IMR-90 (cell line): ENCODE data around the gene PALM3. TPM values are rescaled to one million over a fixed set of nuclear protein-coding genes. Genes with fewer than 3 reads are reported as not detected.

Source experiments
- ATAC-seq: fragments of 200-7000 bp; cut with Tn5 transposase; 2 replicates; pipeline ENCODE4 v1.9.1; 2020; ENCODE audit warnings: low read depth, mild to moderate bottlenecking, moderate library complexity
- BruUV-seq: library from RNA; stranded (reverse); fragments of 400-500 nt; replicated peaks from 2 replicates; lab custom pipeline; 2021; lab: Mats Ljungman, UMichigan
- CTCF ChIA-PET: fragments of 300-600 bp; formaldehyde crosslinking; extraction: SDS; loops from one replicate; lab custom pipeline; 2021; ENCODE audit warnings: antibody characterized with exemption; lab: Yijun Ruan, JAX
- POLR2A ChIA-PET: fragments of 300-600 bp; sonication (Branson Sonifier 250); formaldehyde crosslinking; loops from one replicate; lab custom pipeline; 2022; ENCODE audit warnings: antibody characterized with exemption; ENCODE audit not compliant: unreplicated experiment; lab: Charles Lee
- DNase-seq: peaks from one replicate; pipeline ENCODE4 v3.0.0; 2013
- H2AFZ ChIP-seq: replicated peaks from 2 replicates; pipeline ENCODE3; 2013; ENCODE audit warnings: low read length, mild to moderate bottlenecking; ENCODE audit not compliant: poor library complexity
- H2AK5ac ChIP-seq: 2 replicates; pipeline ENCODE4 v1.6.1; 2013; ENCODE audit warnings: low read depth, low read length, inconsistent platforms
- H2AK9ac ChIP-seq: replicated peaks from 2 replicates; pipeline ENCODE3; 2013; ENCODE audit warnings: mild to moderate bottlenecking, low read depth, low read length, moderate library complexity; ENCODE audit not compliant: poor library complexity
- H2BK120ac ChIP-seq: 2 replicates; pipeline ENCODE4 v1.6.1; 2013; ENCODE audit warnings: low read depth, low read length, inconsistent platforms
- H2BK15ac ChIP-seq: 3 replicates; pipeline ENCODE4 v1.6.1; 2013; ENCODE audit warnings: low read depth, low read length, inconsistent platforms
- H2BK20ac ChIP-seq: 2 replicates; pipeline ENCODE4 v1.6.1; 2013; ENCODE audit warnings: low read depth, mild to moderate bottlenecking, inconsistent platforms, low read length, moderate library complexity
- H2BK5ac ChIP-seq: 2 replicates; pipeline ENCODE4 v1.6.1; 2013; ENCODE audit warnings: mild to moderate bottlenecking, low read depth, low read length, inconsistent platforms; ENCODE audit not compliant: poor library complexity, severe bottlenecking
- H3K14ac ChIP-seq: replicated peaks from 2 replicates; pipeline ENCODE4 v1.6.1; 2013; ENCODE audit warnings: low read depth, low read length, inconsistent platforms
- H3K18ac ChIP-seq: 2 replicates; pipeline ENCODE4 v1.6.1; 2013; ENCODE audit warnings: low read depth, low read length, control low read depth
- H3K23ac ChIP-seq: 2 replicates; pipeline ENCODE4 v1.6.1; 2013; ENCODE audit warnings: low read depth, low read length, inconsistent platforms
- H3K27ac ChIP-seq: 2 replicates; pipeline ENCODE4 v1.5.1; 2013; ENCODE audit warnings: mild to moderate bottlenecking, control low read depth, low read length; ENCODE audit not compliant: insufficient read depth
- H3K27me3 ChIP-seq: 2 replicates; pipeline ENCODE4 v1.6.1; 2013; ENCODE audit warnings: low read length; ENCODE audit not compliant: control insufficient read depth, insufficient read depth
- H3K36me3 ChIP-seq: 2 replicates; pipeline ENCODE4 v1.6.1; 2013; ENCODE audit warnings: low read length, mixed read lengths; ENCODE audit not compliant: control insufficient read depth, insufficient read depth
- H3K4ac ChIP-seq: 2 replicates; pipeline ENCODE4 v1.6.1; 2013; ENCODE audit warnings: low read depth, low read length, inconsistent platforms
- H3K4me1 ChIP-seq: 2 replicates; pipeline ENCODE4 v1.6.1; 2013; ENCODE audit warnings: low read length, mixed read lengths; ENCODE audit not compliant: control insufficient read depth, insufficient read depth
- H3K4me2 ChIP-seq: 2 replicates; pipeline ENCODE4 v1.6.1; 2013; ENCODE audit warnings: low read depth, mild to moderate bottlenecking, control low read depth, low read length, moderate library complexity
- H3K4me3 ChIP-seq: 2 replicates; pipeline ENCODE4 v1.5.1; 2013; ENCODE audit warnings: low read depth, mild to moderate bottlenecking, control low read depth, low read length, moderate library complexity; ENCODE audit not compliant: insufficient read depth
- H3K56ac ChIP-seq: 2 replicates; pipeline ENCODE4 v1.6.1; 2013; ENCODE audit warnings: low read length, inconsistent platforms; ENCODE audit not compliant: insufficient read depth; ENCODE audit errors: extremely low read depth
- H3K79me1 ChIP-seq, 2 experiments: 2 replicates each; pipeline ENCODE4 v1.6.1; 2013; ENCODE audit warnings: low read length in 2 of 2, inconsistent platforms in 1 of 2, low read depth in 1 of 2
- H3K9ac ChIP-seq: 2 replicates; pipeline ENCODE4 v1.6.1; 2013; ENCODE audit warnings: low read depth, low read length, control low read depth
- H3K9me1 ChIP-seq: 2 replicates; pipeline ENCODE4 v1.6.1; 2013; ENCODE audit warnings: low read length, inconsistent platforms; ENCODE audit not compliant: insufficient read depth
- H3K9me3 ChIP-seq: 2 replicates; pipeline ENCODE4 v1.6.1; 2013; ENCODE audit warnings: low read length; ENCODE audit not compliant: control insufficient read depth, insufficient read depth
- H4K20me1 ChIP-seq: 2 replicates; pipeline ENCODE4 v1.6.1; 2013; ENCODE audit warnings: low read length, inconsistent platforms; ENCODE audit not compliant: insufficient read depth
- H4K5ac ChIP-seq: 2 replicates; pipeline ENCODE4 v1.6.1; 2013; ENCODE audit warnings: mild to moderate bottlenecking, low read depth, low read length, control low read depth
- H4K8ac ChIP-seq, 2 experiments: 2 replicates each; pipeline ENCODE4 v1.6.1; 2013; ENCODE audit warnings: low read depth in 2 of 2, low read length in 2 of 2, control low read depth in 1 of 2, inconsistent platforms in 1 of 2
- H4K91ac ChIP-seq: 2 replicates; pipeline ENCODE4 v1.6.1; 2013; ENCODE audit warnings: low read depth, low read length, inconsistent platforms; ENCODE audit not compliant: insufficient read depth
- BHLHE40 ChIP-seq: fragments of 150-350 bp; IDR thresholded peaks from 2 replicates; pipeline ENCODE4 v1.6.1; 2016; ENCODE audit warnings: mild to moderate bottlenecking, low read depth, low read length
- CEBPB ChIP-seq: IDR thresholded peaks from 2 replicates; pipeline ENCODE4 v1.6.1; 2012; ENCODE audit warnings: low read depth, low read length, improper control_type of control experiment
- CHD1 ChIP-seq: IDR thresholded peaks from 2 replicates; pipeline ENCODE4 v1.6.1; 2012; ENCODE audit warnings: low read depth, low read length, improper control_type of control experiment
- FOS ChIP-seq: fragments of 150-350 bp; IDR thresholded peaks from 2 replicates; pipeline ENCODE4 v1.6.1; 2016; ENCODE audit warnings: low read depth, low read length
- MXI1 ChIP-seq: IDR thresholded peaks from 2 replicates; pipeline ENCODE4 v1.6.1; 2012; ENCODE audit warnings: low read depth, mild to moderate bottlenecking, low read length, moderate library complexity, borderline replicate concordance
- POLR2A ChIP-seq: IDR thresholded peaks from 2 replicates; pipeline ENCODE4 v1.6.1; 2012; ENCODE audit warnings: mild to moderate bottlenecking, low read depth, low read length
- RAD21 ChIP-seq: IDR thresholded peaks from 2 replicates; pipeline ENCODE4 v1.6.1; 2012; ENCODE audit warnings: low read length, improper control_type of control experiment
- SMC3 ChIP-seq: fragments of 150-350 bp; IDR thresholded peaks from 2 replicates; pipeline ENCODE4 v1.6.1; 2016; ENCODE audit warnings: low read depth, mild to moderate bottlenecking, antibody characterized with exemption, low read length, moderate library complexity
- WGBS, 2 experiments: methylation state at CpG; one replicate each; pipeline versions ENCODE4 v1.1.5 to v1.1.7; 2013; ENCODE audit warnings: missing lambda C conversion rate in 2 of 2; ENCODE audit not compliant: insufficient read length in 1 of 2; ENCODE audit errors: extremely low coverage in 2 of 2; 5-methylcytosine and 5-hydroxymethylcytosine counted together
- dilution Hi-C: fragments of 300-500 bp; cut with HindIII; formaldehyde crosslinking; loops from one replicate; pipeline ENCODE4 v1.14.3; 2018; ENCODE audit warnings: low sequenced_read_pairs; ENCODE audit not compliant: unreplicated experiment
- in situ Hi-C: fragments of 300-500 bp; cut with MboI; formaldehyde crosslinking; loops from 3 replicates; pipeline ENCODE4 v1.14.3; 2019; ENCODE audit warnings: low sequenced_read_pairs, inconsistent platforms, mixed read lengths
- intact Hi-C: fragments of 100-400 bp; cut with micrococcal nuclease; formaldehyde crosslinking; loops from 2 replicates; pipeline ENCODE4 v1.10.0; 2022
- polyA plus RNA-seq, 3 experiments: library from polyadenylated mRNA; depleted of rRNA; stranded (reverse); fragments of >200 nt; gene quantifications; 2 replicates each; pipeline ENCODE4 v1.2.3, GENCODE V29; 2012; ENCODE audit warnings: low replicate concordance in 1 of 3
- total RNA-seq: library from RNA; depleted of rRNA; stranded (reverse); fragments of >200 nt; gene quantifications from 2 replicates; pipeline ENCODE4 v1.2.3, GENCODE V29; 2012

Gene PALM3
- total and polyA plus RNA-seq, 2 of the 4 experiments (the other 2 are of a cell fraction), result 0.18 to 0.84 TPM

- peaks cover 24% of the 10 kb centered on the region for H3K36me3 ChIP-seq
- no peak overlapping the region for H3K18ac ChIP-seq
- ChIA-PET POLR2A (no interaction called here), CTCF (no interaction called here)
- no TSS peak for BruUV-seq
- no peak overlapping the region for H3K56ac ChIP-seq
- no peaks in the 10 kb centered on the region for H3K4me1 ChIP-seq
- H4K91ac ChIP-seq, result no peak overlapping the region
- H3K27me3 ChIP-seq, result no peaks in the 10 kb centered on the region
- WGBS, 2 experiments, result 92% methylated on average over 2 of the region's 9 CpGs; no CpG with 5 or more reads in 1 of the 2 experiments
- intact Hi-C loops (no loop called here), in situ Hi-C loops (loop anchor here (25.0 kb wide), 1 partner anchor 331 kb away; the partner anchor contains the start of genes C19orf53 and MRI1), dilution Hi-C loops (no loop called here)
- no peak overlapping the region for H3K23ac ChIP-seq
- H3K4ac ChIP-seq, result no peak overlapping the region
- no peak overlapping the region for H2AK9ac ChIP-seq
- H3K4me2 ChIP-seq, result no peak overlapping the region
- H4K8ac ChIP-seq, result no peak overlapping the region
- DNase-seq (no peak), ATAC-seq (no peak)
- no peak overlapping the region for H3K27ac ChIP-seq
- H2BK5ac ChIP-seq, result no peak overlapping the region
- H3K9me1 ChIP-seq, result peaks cover 3% of the 10 kb centered on the region; the same call in 1 of the 2 replicates
- no peak overlapping the region for H2AK5ac ChIP-seq
- H3K9ac ChIP-seq, result no peak overlapping the region
- no peak overlapping the region for H2AFZ ChIP-seq
- peaks cover 8% of the 10 kb centered on the region for H3K9me3 ChIP-seq
- no peak overlapping the region for H2BK20ac ChIP-seq
- H4K20me1 ChIP-seq, result peaks cover 7% of the 10 kb centered on the region
- no peak overlapping the region for H4K5ac ChIP-seq
- H3K79me1 ChIP-seq, result peaks cover 0 to 6% of the 10 kb centered on the region in 2 experiments; a peak in 2 of 4 replicates
- no peak overlapping the region for H3K14ac ChIP-seq
- H2BK120ac ChIP-seq, result no peak overlapping the region
- no peak overlapping the region for H2BK15ac ChIP-seq
- no peak overlapping the region for H3K4me3 ChIP-seq
- TF ChIP-seq SMC3, result no peak
- no peak for TF ChIP-seq MXI1
- TF ChIP-seq POLR2A, result no peak
- no peak for TF ChIP-seq BHLHE40
- TF ChIP-seq FOS, result no peak
- no peak for TF ChIP-seq RAD21
- no peak for TF ChIP-seq CEBPB
- TF ChIP-seq CHD1, result no peak
Observed at GRCh38 chr19:14093117-14093823, 31.4 kb upstream of the PALM3 start.
